HFFc6 (cell line): Measurements from ENCODE around the gene TNFRSF6B. TPM values are rescaled to one million over a fixed set of nuclear protein-coding genes. Genes with fewer than 3 reads are reported as not detected.
"Not testable (repeated sequence)": the region's sequence is repeated elsewhere in the genome, so short reads cannot be mapped to it uniquely, and the experiment has no call there.

ENCODE experiments used
- DNase-seq: peaks from one replicate; pipeline ENCODE4 v3.0.0-alpha.2; 2018
- H3K27ac Mint-ChIP-seq: 2 replicates; pipeline ENCODE4 v1.8.0; 2020; ENCODE audit warnings: mild to moderate bottlenecking, mixed read lengths
- H3K27me3 Mint-ChIP-seq: 2 replicates; pipeline ENCODE4 v1.8.0; 2021; ENCODE audit warnings: mild to moderate bottlenecking, moderate library complexity, mixed read lengths; ENCODE audit not compliant: insufficient read depth
- H3K36me3 Mint-ChIP-seq: 2 replicates; pipeline ENCODE4 v1.8.0; 2021; ENCODE audit warnings: low read depth, mixed read lengths
- H3K4me1 Mint-ChIP-seq: 2 replicates; pipeline ENCODE4 v1.8.0; 2020; ENCODE audit warnings: low read depth, mixed read lengths
- H3K4me3 Mint-ChIP-seq: 2 replicates; pipeline ENCODE4 v1.8.0; 2020; ENCODE audit warnings: mild to moderate bottlenecking, moderate library complexity, mixed read lengths
- H3K9me3 Mint-ChIP-seq: 2 replicates; pipeline ENCODE4 v1.8.0; 2020; ENCODE audit warnings: mild to moderate bottlenecking, mixed read lengths
- total RNA-seq, 6 experiments: library from RNA; stranded (reverse); fragmentation: NEBNext Ultra II Directional; extraction: Animal tissue kit (Norgen Biotek cat#: 25700); gene quantifications; 2 replicates in 1 of 6; 3 replicates in 5 of 6; pipeline ENCODE4 v1.2.3, GENCODE V29; 2021
- TF ChIP-seq, protein P1 (sequence below): fragments of 200-600 bp; sonication (generic); IDR thresholded peaks from 2 replicates; pipeline ENCODE4 v1.5.0; 2021; ENCODE audit warnings: antibody characterized with exemption, mild to moderate bottlenecking

The TNFRSF6B gene
- total RNA-seq, 6 experiments from 2014 or later = 0.33 to 1.8 (median 1.1) TPM

DNA sequence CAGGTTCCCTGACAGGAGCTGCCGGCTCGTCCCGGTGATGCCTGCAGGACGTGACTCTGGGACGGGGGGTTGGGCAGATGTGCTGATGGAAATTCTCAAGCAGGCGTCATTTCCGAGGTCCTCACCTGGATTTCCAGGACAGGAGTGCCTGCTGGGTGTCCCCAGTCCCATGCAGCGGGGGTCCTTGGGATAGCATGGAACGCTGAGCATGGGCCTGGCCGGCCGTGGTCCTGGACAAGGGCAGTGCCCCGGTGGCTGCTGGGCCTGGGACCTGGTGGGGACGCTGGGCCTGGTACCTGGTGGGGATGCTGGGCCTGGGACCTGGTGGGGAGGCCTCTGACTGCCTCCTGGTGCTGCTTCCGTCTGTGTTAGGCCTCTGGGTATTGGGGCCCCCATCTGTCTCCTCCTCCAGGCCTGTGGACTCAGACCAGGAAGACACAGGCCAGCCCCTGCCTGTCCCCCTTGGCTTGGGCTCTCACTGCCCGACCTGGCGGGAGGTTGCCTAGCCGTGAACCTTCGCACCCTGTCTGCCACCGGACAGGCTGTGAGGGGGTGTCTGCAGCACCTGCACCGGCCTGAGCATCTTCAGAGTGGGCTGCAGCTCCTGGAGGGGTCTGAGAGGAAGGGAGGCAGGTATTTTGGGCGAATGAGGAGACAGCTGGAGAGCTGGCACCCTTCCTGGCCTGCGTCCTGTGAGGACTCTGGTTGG lies 32.2 kb upstream of the TNFRSF6B start:
- H3K36me3 Mint-ChIP-seq = peaks cover 26% of the 10 kb centered on the region
- DNase-seq = no peak
- H3K4me1 Mint-ChIP-seq = peaks cover 8% of the 10 kb centered on the region
- TF ChIP-seq, protein P1, sequence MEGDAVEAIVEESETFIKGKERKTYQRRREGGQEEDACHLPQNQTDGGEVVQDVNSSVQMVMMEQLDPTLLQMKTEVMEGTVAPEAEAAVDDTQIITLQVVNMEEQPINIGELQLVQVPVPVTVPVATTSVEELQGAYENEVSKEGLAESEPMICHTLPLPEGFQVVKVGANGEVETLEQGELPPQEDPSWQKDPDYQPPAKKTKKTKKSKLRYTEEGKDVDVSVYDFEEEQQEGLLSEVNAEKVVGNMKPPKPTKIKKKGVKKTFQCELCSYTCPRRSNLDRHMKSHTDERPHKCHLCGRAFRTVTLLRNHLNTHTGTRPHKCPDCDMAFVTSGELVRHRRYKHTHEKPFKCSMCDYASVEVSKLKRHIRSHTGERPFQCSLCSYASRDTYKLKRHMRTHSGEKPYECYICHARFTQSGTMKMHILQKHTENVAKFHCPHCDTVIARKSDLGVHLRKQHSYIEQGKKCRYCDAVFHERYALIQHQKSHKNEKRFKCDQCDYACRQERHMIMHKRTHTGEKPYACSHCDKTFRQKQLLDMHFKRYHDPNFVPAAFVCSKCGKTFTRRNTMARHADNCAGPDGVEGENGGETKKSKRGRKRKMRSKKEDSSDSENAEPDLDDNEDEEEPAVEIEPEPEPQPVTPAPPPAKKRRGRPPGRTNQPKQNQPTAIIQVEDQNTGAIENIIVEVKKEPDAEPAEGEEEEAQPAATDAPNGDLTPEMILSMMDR = no peak
- H3K9me3 Mint-ChIP-seq = no peaks in the 10 kb centered on the region
- H3K27me3 Mint-ChIP-seq = peaks cover 2% of the 10 kb centered on the region
- H3K4me3 Mint-ChIP-seq = no peak overlapping the region
- no peak overlapping the region for H3K27ac Mint-ChIP-seq

DNA sequence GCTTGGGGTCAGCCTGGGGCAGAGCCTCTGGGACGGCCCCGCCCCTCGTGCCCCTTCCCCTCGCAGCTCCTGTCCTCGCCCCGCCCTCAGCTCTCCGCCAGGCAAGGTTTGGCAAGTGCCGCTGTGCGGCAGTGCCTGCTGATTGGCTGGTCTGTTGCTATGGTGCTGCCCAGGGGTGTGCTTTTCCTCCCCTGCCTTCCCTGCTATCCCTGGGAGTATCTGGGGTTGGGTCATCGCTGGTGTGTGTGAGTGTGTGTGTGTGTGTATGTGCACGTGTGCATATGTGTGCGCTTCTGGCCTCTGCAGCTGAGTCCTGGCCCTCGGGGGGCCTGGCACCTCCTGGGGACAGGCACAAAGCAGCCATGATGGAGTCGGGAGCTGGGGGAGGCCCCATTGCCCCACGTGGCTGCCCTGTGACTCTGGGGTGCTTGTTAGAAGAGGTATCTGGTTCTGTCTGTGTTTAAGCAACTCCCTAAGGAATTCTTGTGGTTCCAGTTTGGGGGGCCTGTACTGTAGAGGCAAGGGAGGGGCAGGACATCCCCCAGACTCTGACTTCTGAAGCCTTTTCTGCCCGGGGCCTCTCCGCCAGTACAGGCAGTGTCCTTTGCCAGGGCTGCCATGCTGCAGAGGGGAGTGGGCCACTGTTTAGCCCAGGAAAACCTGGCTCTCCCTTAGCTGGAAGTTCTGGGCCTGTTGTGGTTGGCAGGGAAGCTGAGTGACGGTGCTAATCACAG lies 31.4 kb upstream of the TNFRSF6B start:
- H3K4me1 Mint-ChIP-seq = peaks cover under 1% of the 10 kb centered on the region; the same call in 1 of the 2 replicates
- DNase-seq = no peak
- H3K9me3 Mint-ChIP-seq = no peaks in the 10 kb centered on the region
- H3K36me3 Mint-ChIP-seq = peaks cover 28% of the 10 kb centered on the region
- peaks cover 2% of the 10 kb centered on the region for H3K27me3 Mint-ChIP-seq
- TF ChIP-seq, protein P1 = no peak
- H3K4me3 Mint-ChIP-seq = no peak overlapping the region
- no peak overlapping the region for H3K27ac Mint-ChIP-seq

GRCh38 chr20:63665708-63666107 lies 30.7 kb upstream of the TNFRSF6B start:
- Mint-ChIP-seq H3K27me3 (peaks cover 2% of the 10 kb centered on the region), H3K4me3 (no peak overlapping the region), H3K4me1 (no peaks in the 10 kb centered on the region), H3K27ac (no peak overlapping the region), H3K9me3 (no peaks in the 10 kb centered on the region), H3K36me3 (peaks cover 28% of the 10 kb centered on the region)
- TF ChIP-seq, protein P1 = no peak
- DNase-seq = no peak

DNA sequence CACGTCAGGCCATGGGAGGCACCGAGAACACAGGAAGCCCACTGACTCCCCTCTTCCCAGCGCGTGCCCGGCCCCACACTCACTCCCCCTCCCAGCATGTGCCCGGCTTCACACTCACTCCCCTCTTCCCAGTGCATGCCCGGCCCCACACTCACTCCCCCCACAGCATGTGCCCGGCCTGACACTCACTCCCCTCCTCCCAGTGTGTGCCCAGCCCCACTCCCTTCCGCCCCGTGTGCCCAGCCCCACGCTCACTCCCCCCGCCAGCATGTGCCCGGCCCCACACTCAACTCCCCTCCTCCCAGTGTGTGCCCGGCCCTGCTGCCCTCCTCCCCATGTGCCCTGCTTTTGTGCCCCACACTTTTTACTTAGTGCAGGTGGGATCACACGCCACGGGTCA lies 28.6 kb upstream of the TNFRSF6B start:
- Mint-ChIP-seq H3K27ac (no peak overlapping the region), H3K27me3 (peaks cover 2% of the 10 kb centered on the region), H3K4me1 (no peaks in the 10 kb centered on the region), H3K4me3 (no peak overlapping the region), H3K36me3 (peaks cover 26% of the 10 kb centered on the region), H3K9me3 (no peaks in the 10 kb centered on the region)
- TF ChIP-seq, protein P1 = no peak
- no peak for DNase-seq

- Mint-ChIP-seq H3K9me3 (no peaks in the 10 kb centered on the region), H3K27ac (no peak overlapping the region), H3K36me3 (peaks cover 26% of the 10 kb centered on the region), H3K27me3 (peaks cover 2% of the 10 kb centered on the region), H3K4me3 (no peak overlapping the region), H3K4me1 (no peaks in the 10 kb centered on the region)
- DNase-seq = no peak
- TF ChIP-seq, protein P1 = no peak
Observed at GRCh38 chr20:63668351-63668750, 28.1 kb upstream of the TNFRSF6B start.

- peaks cover 34% of the 10 kb centered on the region for H3K36me3 Mint-ChIP-seq
- not testable (repeated sequence) for H3K27ac Mint-ChIP-seq, DNase-seq, H3K4me3 Mint-ChIP-seq, H3K4me1 Mint-ChIP-seq, H3K9me3 Mint-ChIP-seq, H3K27me3 Mint-ChIP-seq
Observed at GRCh38 chr20:63671695-63672094, 24.8 kb upstream of the TNFRSF6B start.
